Endothelial cell (in vitro differentiated cells): ENCODE data around the gene CMTM1. TPM values are rescaled to one million over a fixed set of nuclear protein-coding genes. Genes with fewer than 3 reads are reported as not detected.
"Not testable (repeated sequence)": the region's sequence is repeated elsewhere in the genome, so short reads cannot be mapped to it uniquely, and the experiment has no call there.

Experiments used
- DNase-seq: peaks from one replicate; pipeline ENCODE4 v3.0.0; 2021; ENCODE audit warnings: low spot score
- H3K27ac Mint-ChIP-seq: one replicate; pipeline ENCODE4 v1.8.0; 2021; ENCODE audit warnings: mixed read lengths, inconsistent platforms; ENCODE audit not compliant: unreplicated experiment
- H3K27me3 Mint-ChIP-seq: one replicate; pipeline ENCODE4 v1.8.0; 2021; ENCODE audit warnings: mild to moderate bottlenecking, moderate library complexity, mixed read lengths, inconsistent platforms; ENCODE audit not compliant: unreplicated experiment
- H3K36me3 Mint-ChIP-seq: one replicate; pipeline ENCODE4 v1.8.0; 2021; ENCODE audit warnings: mild to moderate bottlenecking, low read depth, mixed read lengths, inconsistent platforms; ENCODE audit not compliant: unreplicated experiment
- H3K4me1 Mint-ChIP-seq: one replicate; pipeline ENCODE4 v1.8.0; 2021; ENCODE audit warnings: mild to moderate bottlenecking, mixed read lengths, inconsistent platforms; ENCODE audit not compliant: unreplicated experiment
- H3K4me3 Mint-ChIP-seq: one replicate; pipeline ENCODE4 v1.8.0; 2021; ENCODE audit warnings: mild to moderate bottlenecking, mixed read lengths, inconsistent platforms; ENCODE audit not compliant: unreplicated experiment
- H3K9me3 Mint-ChIP-seq: one replicate; pipeline ENCODE4 v1.8.0; 2021; ENCODE audit warnings: mixed read lengths, inconsistent platforms; ENCODE audit not compliant: unreplicated experiment
- total RNA-seq: library from RNA; stranded (reverse); fragmentation: NEBNext Ultra II Directional; extraction: Animal tissue kit (Norgen Biotek cat#: 25700); gene quantifications from one replicate; pipeline ENCODE4 v1.2.1, GENCODE V29; 2021; ENCODE audit not compliant: unreplicated experiment
- TF ChIP-seq, protein P1 (sequence below): fragments of 200-600 bp; sonication (generic); IDR thresholded peaks from one replicate; pipeline ENCODE4 v1.5.0; 2021; ENCODE audit warnings: antibody characterized with exemption; ENCODE audit not compliant: unreplicated experiment

CMTM1 gene
- total RNA-seq, 1 donor from 2014 or later = 8.3 TPM

GRCh38 chr16:66590322-66590721, 24.1 kb downstream of the CMTM1 start:
- Mint-ChIP-seq H3K27me3 (peaks cover 12% of the 10 kb centered on the region), H3K36me3 (no peaks in the 10 kb centered on the region)

GRCh38 chr16:66591018-66591417, 24.8 kb downstream of the CMTM1 start:
- Mint-ChIP-seq H3K27me3 (peaks cover 7% of the 10 kb centered on the region), H3K36me3 (no peaks in the 10 kb centered on the region), H3K4me1 (peaks cover 27% of the 10 kb centered on the region), H3K27ac (no peak overlapping the region), H3K4me3 (no peak overlapping the region), H3K9me3 (no peaks in the 10 kb centered on the region)
- no peak for DNase-seq
- TF ChIP-seq, protein P1, sequence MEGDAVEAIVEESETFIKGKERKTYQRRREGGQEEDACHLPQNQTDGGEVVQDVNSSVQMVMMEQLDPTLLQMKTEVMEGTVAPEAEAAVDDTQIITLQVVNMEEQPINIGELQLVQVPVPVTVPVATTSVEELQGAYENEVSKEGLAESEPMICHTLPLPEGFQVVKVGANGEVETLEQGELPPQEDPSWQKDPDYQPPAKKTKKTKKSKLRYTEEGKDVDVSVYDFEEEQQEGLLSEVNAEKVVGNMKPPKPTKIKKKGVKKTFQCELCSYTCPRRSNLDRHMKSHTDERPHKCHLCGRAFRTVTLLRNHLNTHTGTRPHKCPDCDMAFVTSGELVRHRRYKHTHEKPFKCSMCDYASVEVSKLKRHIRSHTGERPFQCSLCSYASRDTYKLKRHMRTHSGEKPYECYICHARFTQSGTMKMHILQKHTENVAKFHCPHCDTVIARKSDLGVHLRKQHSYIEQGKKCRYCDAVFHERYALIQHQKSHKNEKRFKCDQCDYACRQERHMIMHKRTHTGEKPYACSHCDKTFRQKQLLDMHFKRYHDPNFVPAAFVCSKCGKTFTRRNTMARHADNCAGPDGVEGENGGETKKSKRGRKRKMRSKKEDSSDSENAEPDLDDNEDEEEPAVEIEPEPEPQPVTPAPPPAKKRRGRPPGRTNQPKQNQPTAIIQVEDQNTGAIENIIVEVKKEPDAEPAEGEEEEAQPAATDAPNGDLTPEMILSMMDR = no peak

More at GRCh38 chr16:66590322-66590721, 24.1 kb downstream of the CMTM1 start:
- no peak overlapping the region for H3K27ac Mint-ChIP-seq
- H3K4me3 Mint-ChIP-seq = no peak overlapping the region
- no peaks in the 10 kb centered on the region for H3K9me3 Mint-ChIP-seq
- DNase-seq = no peak
- H3K4me1 Mint-ChIP-seq = peaks cover 34% of the 10 kb centered on the region
- TF ChIP-seq, protein P1 = no peak

- Mint-ChIP-seq H3K4me3 (no peak overlapping the region), H3K4me1 (peaks cover 16% of the 10 kb centered on the region), H3K36me3 (no peaks in the 10 kb centered on the region), H3K27ac (no peak overlapping the region), H3K27me3 (peaks cover 5% of the 10 kb centered on the region), H3K9me3 (no peaks in the 10 kb centered on the region)
- TF ChIP-seq, protein P1 = no peak
- DNase-seq = no peak
Observed at GRCh38 chr16:66592241-66592640, 26.0 kb downstream of the CMTM1 start.

GRCh38 chr16:66592814-66593213, 26.6 kb downstream of the CMTM1 start:
- Mint-ChIP-seq H3K4me1 (peaks cover 10% of the 10 kb centered on the region), H3K27me3 (peaks cover 2% of the 10 kb centered on the region), H3K9me3 (no peaks in the 10 kb centered on the region), H3K27ac (no peak overlapping the region), H3K4me3 (no peak overlapping the region), H3K36me3 (no peaks in the 10 kb centered on the region)
- TF ChIP-seq, protein P1 = no peak
- no peak for DNase-seq

GRCh38 chr16:66594739-66595138, 28.5 kb downstream of the CMTM1 start:
- Mint-ChIP-seq H3K4me1 (peaks cover 3% of the 10 kb centered on the region), H3K9me3 (no peaks in the 10 kb centered on the region), H3K36me3 (no peaks in the 10 kb centered on the region), H3K27me3 (no peaks in the 10 kb centered on the region), H3K27ac (no peak overlapping the region), H3K4me3 (no peak overlapping the region)
- no peak for DNase-seq
- TF ChIP-seq, protein P1 = no peak

GRCh38 chr16:66596559-66596958, 30.3 kb downstream of the CMTM1 start:
- not testable (repeated sequence) for H3K27me3 Mint-ChIP-seq, DNase-seq, H3K9me3 Mint-ChIP-seq, H3K4me3 Mint-ChIP-seq, H3K36me3 Mint-ChIP-seq, H3K27ac Mint-ChIP-seq, H3K4me1 Mint-ChIP-seq
